DOHH2 (cell line): ENCODE data around the gene SLCO3A1.

ENCODE experiments used
- H3F3A ChIP-seq: fragments of 200-600 bp; sonication (generic), shearing (Covaris generic); 2 replicates; pipeline ENCODE4 v1.6.0; 2016; ENCODE audit warnings: antibody characterized with exemption, mild to moderate bottlenecking; ENCODE audit not compliant: control insufficient read depth, insufficient read depth
- H3K27ac ChIP-seq: fragments of 200-600 bp; sonication (generic); 2 replicates; pipeline ENCODE4 v1.5.1; 2014; ENCODE audit warnings: low read depth, mild to moderate bottlenecking, low read length, moderate library complexity
- H3K27me3 ChIP-seq: fragments of 200-600 bp; sonication (generic); 2 replicates; pipeline ENCODE4 v1.6.1; 2014; ENCODE audit warnings: mild to moderate bottlenecking, low read length, mixed read lengths; ENCODE audit not compliant: control insufficient read depth
- H3K36me3 ChIP-seq: fragments of 200-600 bp; sonication (generic); 2 replicates; pipeline ENCODE4 v1.6.1; 2014; ENCODE audit warnings: mild to moderate bottlenecking, low read length, moderate library complexity, mixed read lengths; ENCODE audit not compliant: control insufficient read depth
- H3K4me1 ChIP-seq: fragments of 200-600 bp; sonication (generic); 2 replicates; pipeline ENCODE4 v1.6.1; 2014; ENCODE audit warnings: mild to moderate bottlenecking, low read length, mixed read lengths; ENCODE audit not compliant: control insufficient read depth
- H3K4me2 ChIP-seq: fragments of 200-600 bp; sonication (generic); 2 replicates; pipeline ENCODE4 v1.6.0; 2014; ENCODE audit warnings: mild to moderate bottlenecking, low read length, moderate library complexity
- H3K4me3 ChIP-seq: fragments of 200-600 bp; sonication (generic); 2 replicates; pipeline ENCODE4 v1.5.1; 2014; ENCODE audit warnings: mild to moderate bottlenecking, low read length, mixed read lengths
- H3K79me2 ChIP-seq: fragments of 200-600 bp; sonication (generic); 2 replicates; pipeline ENCODE4 v1.6.1; 2014; ENCODE audit warnings: mild to moderate bottlenecking, low read length, mixed read lengths; ENCODE audit not compliant: control insufficient read depth
- H3K9me2 ChIP-seq: fragments of 200-600 bp; sonication (generic); replicated peaks from 2 replicates; pipeline ENCODE4 v1.6.1; 2014; ENCODE audit warnings: mild to moderate bottlenecking, low read length, mixed read lengths; ENCODE audit not compliant: control insufficient read depth
- H3K9me3 ChIP-seq: fragments of 200-600 bp; sonication (generic); 2 replicates; pipeline ENCODE4 v1.6.1; 2014; ENCODE audit warnings: antibody characterized with exemption, low read length, mixed read lengths; ENCODE audit not compliant: control insufficient read depth, insufficient read depth
- H4K20me1 ChIP-seq: fragments of 200-600 bp; sonication (generic); 2 replicates; pipeline ENCODE4 v1.6.0; 2014; ENCODE audit warnings: low read depth, mild to moderate bottlenecking, antibody characterized with exemption, low read length, moderate library complexity; ENCODE audit not compliant: control insufficient read depth, insufficient read depth
- EZH2phosphoT487 ChIP-seq: fragments of 200-600 bp; sonication (generic); IDR thresholded peaks from 2 replicates; pipeline ENCODE4 v1.6.1; 2017; ENCODE audit warnings: borderline replicate concordance, mild to moderate bottlenecking, antibody characterized with exemption, low read length, moderate library complexity, mixed read lengths
- TF ChIP-seq, protein P1 (sequence below): fragments of 200-600 bp; sonication (generic); IDR thresholded peaks from one replicate; pipeline ENCODE4 v1.5.1; 2014; ENCODE audit warnings: antibody characterized with exemption, mild to moderate bottlenecking, low read depth, low read length; ENCODE audit not compliant: poor library complexity, severe bottlenecking

SLCO3A1 gene

DNA sequence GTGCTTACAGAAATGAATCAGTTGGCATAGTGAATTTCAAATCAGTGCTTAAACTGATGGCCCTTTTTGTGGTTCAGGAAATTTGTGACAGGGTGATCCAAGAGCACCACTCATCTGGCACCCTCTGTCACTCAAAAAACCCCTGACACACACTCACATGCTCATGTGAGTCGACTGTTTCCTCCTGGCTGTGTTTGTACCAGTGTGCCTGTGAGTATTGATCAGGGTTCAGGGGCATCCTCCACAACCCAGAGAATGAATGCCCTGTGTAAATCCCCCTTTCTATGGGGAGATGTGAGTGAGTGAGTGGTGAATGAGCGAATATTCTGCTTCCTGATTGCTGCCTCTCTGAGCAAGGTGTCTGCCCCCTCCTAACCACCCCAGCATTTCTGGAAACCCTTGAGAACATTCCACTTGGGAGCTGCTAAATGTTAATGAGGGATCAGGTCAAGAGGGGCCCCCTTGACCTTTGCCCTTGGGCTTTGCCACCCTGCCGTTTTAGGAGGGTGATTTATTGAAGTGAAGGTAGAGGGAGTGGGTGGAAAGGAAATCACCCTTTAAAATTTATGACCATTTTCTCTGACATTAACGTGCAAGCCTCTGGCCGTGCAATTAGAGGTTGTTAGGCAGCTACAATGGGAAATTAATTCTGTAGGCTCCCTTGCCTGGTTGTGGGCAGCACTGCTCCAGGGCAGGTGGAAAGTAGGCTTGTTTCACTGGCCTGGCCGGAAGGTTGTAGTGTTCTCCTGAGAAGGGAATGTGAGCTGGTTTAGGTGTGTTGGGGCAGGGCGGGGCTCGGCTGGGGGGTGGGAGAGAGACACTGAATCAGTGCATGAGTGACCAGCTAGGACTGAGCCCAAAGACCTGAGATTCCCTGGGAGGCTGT is 87.2 kb downstream of the SLCO3A1 start:
- H3K36me3 ChIP-seq = no peaks in the 10 kb centered on the region
- peaks cover 7% of the 10 kb centered on the region for H3K4me1 ChIP-seq
- H3K79me2 ChIP-seq = peaks cover 9% of the 10 kb centered on the region; the same call in 1 of the 2 replicates
- no peak overlapping the region for H3K4me2 ChIP-seq
- TF ChIP-seq, protein P1, sequence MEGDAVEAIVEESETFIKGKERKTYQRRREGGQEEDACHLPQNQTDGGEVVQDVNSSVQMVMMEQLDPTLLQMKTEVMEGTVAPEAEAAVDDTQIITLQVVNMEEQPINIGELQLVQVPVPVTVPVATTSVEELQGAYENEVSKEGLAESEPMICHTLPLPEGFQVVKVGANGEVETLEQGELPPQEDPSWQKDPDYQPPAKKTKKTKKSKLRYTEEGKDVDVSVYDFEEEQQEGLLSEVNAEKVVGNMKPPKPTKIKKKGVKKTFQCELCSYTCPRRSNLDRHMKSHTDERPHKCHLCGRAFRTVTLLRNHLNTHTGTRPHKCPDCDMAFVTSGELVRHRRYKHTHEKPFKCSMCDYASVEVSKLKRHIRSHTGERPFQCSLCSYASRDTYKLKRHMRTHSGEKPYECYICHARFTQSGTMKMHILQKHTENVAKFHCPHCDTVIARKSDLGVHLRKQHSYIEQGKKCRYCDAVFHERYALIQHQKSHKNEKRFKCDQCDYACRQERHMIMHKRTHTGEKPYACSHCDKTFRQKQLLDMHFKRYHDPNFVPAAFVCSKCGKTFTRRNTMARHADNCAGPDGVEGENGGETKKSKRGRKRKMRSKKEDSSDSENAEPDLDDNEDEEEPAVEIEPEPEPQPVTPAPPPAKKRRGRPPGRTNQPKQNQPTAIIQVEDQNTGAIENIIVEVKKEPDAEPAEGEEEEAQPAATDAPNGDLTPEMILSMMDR = no peak
- TF ChIP-seq EZH2phosphoT487 = no peak
- H3K9me2 ChIP-seq = no peaks in the 10 kb centered on the region
- no peak overlapping the region for H3K4me3 ChIP-seq
- H4K20me1 ChIP-seq = 0 out of 2 replicates have a peak, but pooled peaks cover 3% of the 10 kb centered on the region
- no peaks in the 10 kb centered on the region for H3K9me3 ChIP-seq
- H3F3A ChIP-seq = no peaks in the 10 kb centered on the region
- no peak overlapping the region for H3K27ac ChIP-seq
- H3K27me3 ChIP-seq = no peaks in the 10 kb centered on the region

DNA sequence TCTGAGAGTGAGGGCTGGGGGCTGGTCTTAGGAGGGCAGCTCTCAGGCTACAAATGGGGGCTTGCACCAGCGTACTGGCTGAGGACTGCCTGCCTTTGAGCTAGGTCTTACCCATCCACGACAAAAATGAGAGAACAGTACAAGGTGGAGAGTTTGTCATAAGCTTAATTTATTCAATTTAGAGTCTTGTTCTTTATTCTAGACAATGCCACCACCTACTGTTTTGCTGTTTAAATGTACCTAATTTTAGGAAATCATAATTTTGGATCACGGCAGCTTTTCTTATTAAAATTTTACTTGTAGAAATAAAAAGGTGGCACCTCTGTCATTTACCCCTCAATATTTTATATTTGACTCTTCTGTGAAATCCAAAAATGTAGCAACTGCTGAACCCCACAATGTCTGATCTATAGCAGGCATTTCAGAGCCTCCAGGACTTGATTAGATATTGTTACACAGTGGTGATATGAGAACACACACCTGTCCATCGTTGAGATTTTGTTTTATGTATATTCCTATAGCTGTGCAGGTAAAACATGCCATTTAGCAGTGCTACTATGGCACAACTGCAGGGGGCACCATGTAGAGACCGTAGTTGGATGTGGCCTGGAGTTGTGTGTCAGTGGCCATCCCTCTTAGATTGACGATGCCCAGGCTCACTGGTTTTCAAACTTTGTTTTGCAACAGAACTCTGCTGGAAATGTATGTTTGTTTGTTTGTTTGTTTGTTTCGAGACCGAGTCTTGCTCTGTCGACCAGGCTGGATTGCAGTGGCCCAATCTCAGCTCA is 88.6 kb downstream of the SLCO3A1 start:
- Histone ChIP-seq H3K36me3 (no peaks in the 10 kb centered on the region), H3K27me3 (no peaks in the 10 kb centered on the region), H4K20me1 (0 out of 2 replicates have a peak, but pooled peaks cover 3% of the 10 kb centered on the region), H3K4me1 (no peaks in the 10 kb centered on the region), H3K4me2 (no peak overlapping the region), H3F3A (no peaks in the 10 kb centered on the region), H3K9me3 (no peaks in the 10 kb centered on the region), H3K9me2 (no peaks in the 10 kb centered on the region), H3K27ac (no peak overlapping the region), H3K79me2 (peaks cover 5% of the 10 kb centered on the region; the same call in 1 of the 2 replicates), H3K4me3 (no peak overlapping the region)
- TF ChIP-seq, protein P1 = peak; percentile 9
- TF ChIP-seq EZH2phosphoT487 = no peak

- Histone ChIP-seq H4K20me1 (peaks cover 4% of the 10 kb centered on the region; the same call in 1 of the 2 replicates), H3K9me2 (no peaks in the 10 kb centered on the region), H3F3A (no peaks in the 10 kb centered on the region), H3K9me3 (no peaks in the 10 kb centered on the region), H3K4me3 (no peak overlapping the region), H3K4me1 (no peaks in the 10 kb centered on the region), H3K27me3 (no peaks in the 10 kb centered on the region), H3K27ac (no peak overlapping the region), H3K79me2 (peaks cover 5% of the 10 kb centered on the region; the same call in 1 of the 2 replicates), H3K36me3 (no peaks in the 10 kb centered on the region), H3K4me2 (no peak overlapping the region)
- no peak for TF ChIP-seq EZH2phosphoT487
- TF ChIP-seq, protein P1 = no peak
Measured at GRCh38 chr15:91942720-91943394, 89.3 kb downstream of the SLCO3A1 start.
